A673 (cell line): Measurements from ENCODE around the gene PPP2R2D.

Source experiments
- EZH2 ChIP-seq: fragments of 200-600 bp; sonication (generic); IDR thresholded peaks from 2 replicates; pipeline ENCODE4 v1.6.1; 2017; ENCODE audit warnings: borderline replicate concordance, low read depth, mild to moderate bottlenecking, mixed read lengths, antibody characterized with exemption, low read length; ENCODE audit not compliant: poor library complexity, severe bottlenecking
- TF ChIP-seq, protein P1 (sequence below): fragments of 300-800, 200-600 bp; sonication (generic); conservative IDR thresholded peaks from 2 replicates; pipeline ENCODE4 v1.5.1; 2017; ENCODE audit warnings: low read depth, mild to moderate bottlenecking, antibody characterized with exemption, low read length, moderate library complexity, mixed read lengths

DNA sequence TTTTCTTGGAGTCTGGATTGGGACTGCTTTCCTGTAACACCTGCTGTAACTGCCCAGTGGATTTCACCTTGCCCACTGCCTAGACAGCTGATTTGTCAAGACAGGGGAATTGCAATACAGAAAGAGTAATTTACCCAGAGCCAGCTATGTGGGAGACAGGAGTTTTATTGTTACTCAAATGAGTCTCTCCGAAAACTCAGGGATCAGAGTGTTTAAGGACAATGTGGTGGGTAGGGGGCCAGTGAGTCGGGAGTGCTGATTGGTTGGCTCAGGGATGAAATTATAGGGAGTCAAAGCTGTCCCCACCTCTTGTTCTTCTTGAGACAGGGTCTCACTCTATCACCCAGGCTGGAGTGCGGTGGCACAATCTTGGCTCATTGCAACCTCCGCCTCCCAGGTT lies 106.2 kb downstream of the PPP2R2D start:
- TF ChIP-seq, protein P1, sequence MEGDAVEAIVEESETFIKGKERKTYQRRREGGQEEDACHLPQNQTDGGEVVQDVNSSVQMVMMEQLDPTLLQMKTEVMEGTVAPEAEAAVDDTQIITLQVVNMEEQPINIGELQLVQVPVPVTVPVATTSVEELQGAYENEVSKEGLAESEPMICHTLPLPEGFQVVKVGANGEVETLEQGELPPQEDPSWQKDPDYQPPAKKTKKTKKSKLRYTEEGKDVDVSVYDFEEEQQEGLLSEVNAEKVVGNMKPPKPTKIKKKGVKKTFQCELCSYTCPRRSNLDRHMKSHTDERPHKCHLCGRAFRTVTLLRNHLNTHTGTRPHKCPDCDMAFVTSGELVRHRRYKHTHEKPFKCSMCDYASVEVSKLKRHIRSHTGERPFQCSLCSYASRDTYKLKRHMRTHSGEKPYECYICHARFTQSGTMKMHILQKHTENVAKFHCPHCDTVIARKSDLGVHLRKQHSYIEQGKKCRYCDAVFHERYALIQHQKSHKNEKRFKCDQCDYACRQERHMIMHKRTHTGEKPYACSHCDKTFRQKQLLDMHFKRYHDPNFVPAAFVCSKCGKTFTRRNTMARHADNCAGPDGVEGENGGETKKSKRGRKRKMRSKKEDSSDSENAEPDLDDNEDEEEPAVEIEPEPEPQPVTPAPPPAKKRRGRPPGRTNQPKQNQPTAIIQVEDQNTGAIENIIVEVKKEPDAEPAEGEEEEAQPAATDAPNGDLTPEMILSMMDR, result no peak
- TF ChIP-seq EZH2, result no peak
